ENCODE measurements around the gene SLC24A1. TPM values are rescaled to one million over a fixed set of nuclear protein-coding genes. Genes with fewer than 3 reads are reported as not detected.

The SLC24A1 gene
- total RNA-seq, 2 experiments from 2014 or later: 2.2 to 2.3 TPM

- H3K27me3 Mint-ChIP-seq: no peaks in the 10 kb centered on the region
- Histone ChIP-seq H3K27me3 (ENCODE audit: control insufficient read depth in 1 of 2, insufficient read depth in 2 of 2, low read length in 2 of 2) (no peaks in the 10 kb centered on the region), H3K27ac (ENCODE audit: low read depth in 1 of 2, low read length in 2 of 2) (no peak overlapping the region), H3K4me3 (ENCODE audit: low read length) (no peak overlapping the region), H3K4me1 (ENCODE audit: insufficient read depth, low read length) (no peaks in the 10 kb centered on the region), H3K36me3 (ENCODE audit: insufficient read depth, low read length) (peaks cover 45% of the 10 kb centered on the region), H3K9me3 (ENCODE audit: control insufficient read depth in 1 of 2, insufficient read depth in 1 of 2, low read length in 2 of 2) (no peaks in the 10 kb centered on the region)
- H3K4me1 Mint-ChIP-seq (ENCODE audit: low read depth): peaks cover 8% of the 10 kb centered on the region
- ChIA-PET POLR2A (no interaction called here), CTCF (no interaction called here)
- DNase-seq: no peak
- no peak for ATAC-seq (ENCODE audit: poor library complexity)
- H3K4me3 Mint-ChIP-seq: no peak overlapping the region
- intact Hi-C loops (cut with DNase I, micrococcal nuclease): no loop called here
- no peak for TF ChIP-seq CTCF (IDR thresholded peaks at IDR 0.05)
- H3K27ac Mint-ChIP-seq: no peak overlapping the region
- H3K9me3 Mint-ChIP-seq: peaks cover 3% of the 10 kb centered on the region
- peaks cover 63% of the 10 kb centered on the region for H3K36me3 Mint-ChIP-seq (ENCODE audit: low read depth)
Observed at GRCh38 chr15:65688462-65688861, 66.7 kb downstream of the SLC24A1 start.

GRCh38 chr15:65690173-65690572, 68.4 kb downstream of the SLC24A1 start:
- H3K4me3 ChIP-seq (ENCODE audit: low read length): no peak overlapping the region
- H3K4me1 Mint-ChIP-seq (ENCODE audit: low read depth): no peaks in the 10 kb centered on the region
- H3K27me3 Mint-ChIP-seq: no peaks in the 10 kb centered on the region
- TF ChIP-seq CTCF (IDR thresholded peaks at IDR 0.05): no peak
- intact Hi-C loops (cut with DNase I, micrococcal nuclease): no loop called here
- H3K36me3 ChIP-seq (ENCODE audit: insufficient read depth, low read length): peaks cover 57% of the 10 kb centered on the region
- H3K4me3 Mint-ChIP-seq: no peak overlapping the region
- no peak for DNase-seq
- no peak for ATAC-seq (ENCODE audit: poor library complexity)
- H3K9me3 ChIP-seq (ENCODE audit: control insufficient read depth in 1 of 2, insufficient read depth in 1 of 2, low read length in 2 of 2): no peaks in the 10 kb centered on the region
- H3K27ac Mint-ChIP-seq: no peak overlapping the region
- H3K27me3 ChIP-seq (ENCODE audit: control insufficient read depth in 1 of 2, insufficient read depth in 2 of 2, low read length in 2 of 2): no peaks in the 10 kb centered on the region
- H3K36me3 Mint-ChIP-seq (ENCODE audit: low read depth): peaks cover 79% of the 10 kb centered on the region
- no peaks in the 10 kb centered on the region for H3K4me1 ChIP-seq (ENCODE audit: insufficient read depth, low read length)
- no peak overlapping the region for H3K27ac ChIP-seq (ENCODE audit: low read depth in 1 of 2, low read length in 2 of 2)
- POLR2A ChIA-PET: no interaction called here
- CTCF ChIA-PET: interaction anchor here (0.8 kb wide), 1 partner anchor 167 kb away, joined by 3 read pairs; no protein-coding TSS in a partner anchor
- peaks cover 3% of the 10 kb centered on the region for H3K9me3 Mint-ChIP-seq

- Histone ChIP-seq H3K9me3 (ENCODE audit: control insufficient read depth in 1 of 2, insufficient read depth in 1 of 2, low read length in 2 of 2) (no peaks in the 10 kb centered on the region), H3K27ac (ENCODE audit: low read depth in 1 of 2, low read length in 2 of 2) (no peak overlapping the region), H3K4me3 (ENCODE audit: low read length) (no peak overlapping the region), H3K4me1 (ENCODE audit: insufficient read depth, low read length) (no peaks in the 10 kb centered on the region), H3K36me3 (ENCODE audit: insufficient read depth, low read length) (peaks cover 63% of the 10 kb centered on the region), H3K27me3 (ENCODE audit: control insufficient read depth in 1 of 2, insufficient read depth in 2 of 2, low read length in 2 of 2) (no peaks in the 10 kb centered on the region)
- TF ChIP-seq CTCF (IDR thresholded peaks at IDR 0.05): no peak
- no peak for ATAC-seq (ENCODE audit: poor library complexity)
- DNase-seq: no peak
- intact Hi-C loops (cut with DNase I, micrococcal nuclease): no loop called here
- no peaks in the 10 kb centered on the region for H3K4me1 Mint-ChIP-seq (ENCODE audit: low read depth)
- H3K27me3 Mint-ChIP-seq: no peaks in the 10 kb centered on the region
- POLR2A ChIA-PET: no interaction called here
- peaks cover 85% of the 10 kb centered on the region for H3K36me3 Mint-ChIP-seq (ENCODE audit: low read depth)
- CTCF ChIA-PET: no interaction called here
- H3K9me3 Mint-ChIP-seq: peaks cover 3% of the 10 kb centered on the region
- H3K27ac Mint-ChIP-seq: no peak overlapping the region
- H3K4me3 Mint-ChIP-seq: no peak overlapping the region
Observed at GRCh38 chr15:65690778-65691177, 69.0 kb downstream of the SLC24A1 start.
